Measurements from ENCODE around the gene WBP2. TPM values are rescaled to one million over a fixed set of nuclear protein-coding genes. Genes with fewer than 3 reads are reported as not detected.

WBP2 gene
- total and polyA plus RNA-seq, 2 of the 13 experiments (the other 11 are each of a cell fraction or from before 2014, with no cell fraction given): 29.2 to 29.5 TPM

- TF ChIP-seq TFDP1 (CRISPR knock-in tag; IDR thresholded peaks at IDR 0.05; ENCODE audit: borderline replicate concordance) (peak; percentile 56; the same call in 1 of the 2 replicates), ZSCAN29 (CRISPR knock-in tag; conservative IDR thresholded peaks at IDR 0.05) (no peak; the same call in 1 of the 2 replicates), ZNF232 (CRISPR knock-in tag; IDR thresholded peaks at IDR 0.05; ENCODE audit: borderline replicate concordance) (no peak), IKZF5 (CRISPR knock-in tag; IDR thresholded peaks at IDR 0.05) (no peak), MBD4 (IDR thresholded peaks at IDR 0.05; ENCODE audit: borderline replicate concordance, low read length) (no peak), ZNF792 (CRISPR knock-in tag; IDR thresholded peaks at IDR 0.05) (no peak), SOX13 (IDR thresholded peaks at IDR 0.05) (no peak), SOX13 (CRISPR knock-in tag; conservative IDR thresholded peaks at IDR 0.05 in 1 of 2, IDR thresholded peaks at IDR 0.05 in 1 of 2) (0 out of 4 replicates have a peak, but pooled peaks have one; percentile 15 to 43), SP2 (CRISPR knock-in tag; IDR thresholded peaks at IDR 0.05) (no peak), SMAD9 (CRISPR knock-in tag; IDR thresholded peaks at IDR 0.05) (peak; percentile 75; the same call in 1 of the 2 replicates), ZNF251 (CRISPR knock-in tag; IDR thresholded peaks at IDR 0.05) (no peak), POLR2A (IDR thresholded peaks at IDR 0.05; ENCODE audit: insufficient read depth in 1 of 2, low read depth in 2 of 2, low read length in 2 of 2) (peak in 1 of 2 experiments; percentile 54; a peak in 1 of 4 replicates), KDM4B (CRISPR knock-in tag; IDR thresholded peaks at IDR 0.05) (peak; percentile 47; the same call in 1 of the 2 replicates), ZFP37 (CRISPR knock-in tag; IDR thresholded peaks at IDR 0.05; ENCODE audit: borderline replicate concordance) (no peak; the same call in 1 of the 2 replicates), ETV6 (CRISPR knock-in tag; conservative IDR thresholded peaks at IDR 0.05) (no peak; the same call in 1 of the 2 replicates), HDAC1 (CRISPR knock-in tag; IDR thresholded peaks at IDR 0.05) (peak; percentile 66), AHDC1 (CRISPR knock-in tag; IDR thresholded peaks at IDR 0.05; ENCODE audit: borderline replicate concordance) (peak; percentile 75), ZNF160 (CRISPR knock-in tag; IDR thresholded peaks at IDR 0.05) (no peak; the same call in 1 of the 2 replicates), ZBTB1 (CRISPR knock-in tag; IDR thresholded peaks at IDR 0.05; ENCODE audit: borderline replicate concordance) (no peak), ATF3 (CRISPR knock-in tag; IDR thresholded peaks at IDR 0.05) (no peak; the same call in 1 of the 2 replicates)
Measured at GRCh38 chr17:75876938-75877751, 22.0 kb upstream of the WBP2 start (continued).

Data from HepG2 (cell line).